ENCODE results near the gene BTBD8. TPM values are rescaled to one million over a fixed set of nuclear protein-coding genes. Genes with fewer than 3 reads are reported as not detected.

Gene BTBD8
- total RNA-seq, 4 donors from 2014 or later = 1.4 to 6.7 (median 6.4) TPM

GRCh38 chr1:92084651-92085050 is 4.5 kb downstream of the BTBD8 start:
- intact Hi-C loops (cut with DNase I; ENCODE audit: low total_unique reads) = no loop called here
- Histone ChIP-seq H3K4me3 (no peak overlapping the region), H3K27me3 (no peaks in the 10 kb centered on the region), H3K9me3 (peaks cover 0 to 15% of the 10 kb centered on the region in 2 donors), H3K27ac (no peak overlapping the region), H3K4me1 (peaks cover 0 to 10% (median 0%) of the 10 kb centered on the region in 4 donors), H3K36me3 (no peaks in the 10 kb centered on the region)
- DNase-seq = no peak
- 94% methylated on average over 1 of the region's 1 CpG; no CpG with 5 or more reads in 1 of the 2 donors for WGBS, 2 donors (ENCODE audit: low coverage in 1 of 2)
- in situ Hi-C loops (cut with MboI; ENCODE audit: low pct_ligation_motif_present in 1 of 4, low pct_unique_long_range_greater_than_20kb in 1 of 4, low sequenced_read_pairs in 3 of 4) = no loop called here
- TF ChIP-seq EP300 (IDR thresholded peaks at IDR 0.05; ENCODE audit: low read depth) (no peak), POLR2A (IDR thresholded peaks at IDR 0.05) (no peak), POLR2AphosphoS5 (IDR thresholded peaks at IDR 0.05) (no peak)
- TF ChIP-seq, protein P1, sequence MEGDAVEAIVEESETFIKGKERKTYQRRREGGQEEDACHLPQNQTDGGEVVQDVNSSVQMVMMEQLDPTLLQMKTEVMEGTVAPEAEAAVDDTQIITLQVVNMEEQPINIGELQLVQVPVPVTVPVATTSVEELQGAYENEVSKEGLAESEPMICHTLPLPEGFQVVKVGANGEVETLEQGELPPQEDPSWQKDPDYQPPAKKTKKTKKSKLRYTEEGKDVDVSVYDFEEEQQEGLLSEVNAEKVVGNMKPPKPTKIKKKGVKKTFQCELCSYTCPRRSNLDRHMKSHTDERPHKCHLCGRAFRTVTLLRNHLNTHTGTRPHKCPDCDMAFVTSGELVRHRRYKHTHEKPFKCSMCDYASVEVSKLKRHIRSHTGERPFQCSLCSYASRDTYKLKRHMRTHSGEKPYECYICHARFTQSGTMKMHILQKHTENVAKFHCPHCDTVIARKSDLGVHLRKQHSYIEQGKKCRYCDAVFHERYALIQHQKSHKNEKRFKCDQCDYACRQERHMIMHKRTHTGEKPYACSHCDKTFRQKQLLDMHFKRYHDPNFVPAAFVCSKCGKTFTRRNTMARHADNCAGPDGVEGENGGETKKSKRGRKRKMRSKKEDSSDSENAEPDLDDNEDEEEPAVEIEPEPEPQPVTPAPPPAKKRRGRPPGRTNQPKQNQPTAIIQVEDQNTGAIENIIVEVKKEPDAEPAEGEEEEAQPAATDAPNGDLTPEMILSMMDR (IDR thresholded peaks at IDR 0.05) = no peak

GRCh38 chr1:92085727-92086126 is 5.6 kb downstream of the BTBD8 start:
- Histone ChIP-seq H3K4me1 (peaks cover 0 to 7% (median 0%) of the 10 kb centered on the region in 4 donors), H3K4me3 (no peak overlapping the region), H3K9me3 (peaks cover 0 to 15% of the 10 kb centered on the region in 2 donors), H3K27ac (no peak overlapping the region), H3K27me3 (no peaks in the 10 kb centered on the region), H3K36me3 (no peaks in the 10 kb centered on the region)
- in situ Hi-C loops (cut with MboI; ENCODE audit: low pct_ligation_motif_present in 1 of 4, low pct_unique_long_range_greater_than_20kb in 1 of 4, low sequenced_read_pairs in 3 of 4) (no loop called here), intact Hi-C loops (cut with DNase I; ENCODE audit: low total_unique reads) (no loop called here)
- no peak for DNase-seq
- WGBS, 2 donors (ENCODE audit: low coverage in 1 of 2) = 91 to 94% methylated on average over 4 of the region's 4 CpGs
- TF ChIP-seq POLR2A (IDR thresholded peaks at IDR 0.05) = no peak
- TF ChIP-seq EP300 (IDR thresholded peaks at IDR 0.05; ENCODE audit: low read depth) = no peak
- no peak for TF ChIP-seq POLR2AphosphoS5 (IDR thresholded peaks at IDR 0.05)
- TF ChIP-seq, protein P1 (IDR thresholded peaks at IDR 0.05) = no peak

DNA sequence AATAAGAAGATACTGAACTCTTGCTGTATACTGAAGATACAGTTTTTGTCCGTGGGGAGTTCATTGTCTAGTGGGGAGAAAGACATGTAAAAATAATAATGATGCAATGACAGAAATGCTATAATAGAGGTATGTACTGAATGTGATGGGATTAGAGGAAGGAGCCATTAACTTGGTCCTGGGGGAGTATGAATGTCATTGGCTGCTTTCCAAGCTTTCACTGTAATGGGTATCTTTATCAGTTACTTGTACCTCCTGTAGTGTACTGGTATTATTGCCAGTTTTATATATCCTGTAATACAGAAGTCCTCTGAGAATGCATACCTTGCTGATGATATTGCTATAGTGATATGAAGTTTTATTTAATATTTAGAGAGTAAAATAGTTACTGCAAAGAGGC is 7.4 kb downstream of the BTBD8 start:
- Histone ChIP-seq H3K9me3 (peaks cover 0 to 15% of the 10 kb centered on the region in 2 donors), H3K36me3 (no peaks in the 10 kb centered on the region), H3K27ac (no peak overlapping the region), H3K4me3 (no peak overlapping the region), H3K27me3 (no peaks in the 10 kb centered on the region), H3K4me1 (no peaks in the 10 kb centered on the region)
- DNase-seq = no peak
- TF ChIP-seq POLR2AphosphoS5 (IDR thresholded peaks at IDR 0.05) (no peak), EP300 (IDR thresholded peaks at IDR 0.05; ENCODE audit: low read depth) (no peak), POLR2A (IDR thresholded peaks at IDR 0.05) (no peak)
- TF ChIP-seq, protein P1 (IDR thresholded peaks at IDR 0.05) = no peak
- 93 to 100% methylated on average over 1 of the region's 1 CpG for WGBS, 2 donors (ENCODE audit: low coverage in 1 of 2)
- in situ Hi-C loops (cut with MboI; ENCODE audit: low pct_ligation_motif_present in 1 of 4, low pct_unique_long_range_greater_than_20kb in 1 of 4, low sequenced_read_pairs in 3 of 4) (no loop called here), intact Hi-C loops (cut with DNase I; ENCODE audit: low total_unique reads) (no loop called here)

GRCh38 chr1:92091625-92092024 is 11.5 kb downstream of the BTBD8 start:
- in situ Hi-C loops (cut with MboI; ENCODE audit: low pct_ligation_motif_present in 1 of 4, low pct_unique_long_range_greater_than_20kb in 1 of 4, low sequenced_read_pairs in 3 of 4) (no loop called here), intact Hi-C loops (cut with DNase I; ENCODE audit: low total_unique reads) (no loop called here)
- no peak for TF ChIP-seq POLR2A (IDR thresholded peaks at IDR 0.05)
- TF ChIP-seq EP300 (IDR thresholded peaks at IDR 0.05; ENCODE audit: low read depth) = no peak
- TF ChIP-seq, protein P1 (IDR thresholded peaks at IDR 0.05) = no peak
- no peak for TF ChIP-seq POLR2AphosphoS5 (IDR thresholded peaks at IDR 0.05)
- Histone ChIP-seq H3K27ac (no peak overlapping the region), H3K9me3 (peaks cover 0 to under 1% of the 10 kb centered on the region in 2 donors), H3K4me1 (peaks cover 0 to 9% (median 0%) of the 10 kb centered on the region in 4 donors), H3K27me3 (no peaks in the 10 kb centered on the region), H3K36me3 (no peaks in the 10 kb centered on the region), H3K4me3 (no peak overlapping the region)
- DNase-seq = no peak
- 94 to 97% methylated on average over 4 to 5 of the region's 5 CpGs for WGBS, 2 donors (ENCODE audit: low coverage in 1 of 2)

Data from transverse colon (tissue), 4 donors.